HEK293 (cell line): ENCODE data around the gene MTMR2.
A peak's percentile ranks its signal among the peaks of the same experiment; 100 is the strongest.

ENCODE experiments used
- CTCF ChIA-PET: fragments of 350-600 bp; formaldehyde crosslinking; extraction: SDS; loops from one replicate; lab custom pipeline; 2021; ENCODE audit warnings: antibody characterized with exemption; lab: Yijun Ruan, JAX
- POLR2A ChIA-PET: fragments of 300-600 bp; formaldehyde crosslinking; extraction: SDS; loops from one replicate; lab custom pipeline; 2020; ENCODE audit warnings: antibody characterized with exemption, inconsistent platforms; lab: Yijun Ruan, JAX
- H3K27ac ChIP-seq: fragments of 200-500 bp; sonication (Bioruptor generic); 2 replicates; pipeline ENCODE4 v1.5.1; 2014; ENCODE audit warnings: low read depth, low read length, control low read depth, inconsistent platforms; ENCODE audit errors: extremely low read depth
- H3K36me3 ChIP-seq, 2 experiments: fragments of 200-500 bp in 1 of 2; sonication (Bioruptor generic) in 1 of 2; 1 replicate in 1 of 2; 2 replicates in 1 of 2; pipeline ENCODE4 v1.5.1; 2014 to 2017; ENCODE audit warnings: inconsistent platforms in 2 of 2, low read length in 2 of 2; ENCODE audit not compliant: control insufficient read depth in 2 of 2, insufficient read depth in 1 of 2
- H3K4me1 ChIP-seq: fragments of 200-500 bp; sonication (Bioruptor generic); 2 replicates; pipeline ENCODE4 v1.5.1; 2014; ENCODE audit warnings: mild to moderate bottlenecking, low read length, inconsistent platforms; ENCODE audit not compliant: control insufficient read depth, insufficient read depth
- H3K4me3 ChIP-seq: 2 replicates; pipeline ENCODE4 v1.5.1; 2011; ENCODE audit warnings: low read depth, mild to moderate bottlenecking, control low read depth, low read length, moderate library complexity
- H3K9me3 ChIP-seq: fragments of 200-500 bp; sonication (Bioruptor generic); 2 replicates; pipeline ENCODE4 v1.5.1; 2014; ENCODE audit warnings: low read depth, low read length, inconsistent platforms; ENCODE audit not compliant: control insufficient read depth, insufficient read depth
- FEZF1 ChIP-seq: fragments of 450-650 bp; formaldehyde crosslinking; IDR thresholded peaks from 2 replicates; pipeline ENCODE4 v1.5.1; 2016; ENCODE audit warnings: missing biosample characterization, missing genetic modification characterization
- GFI1B ChIP-seq: fragments of 450-650 bp; formaldehyde crosslinking; IDR thresholded peaks from 2 replicates; pipeline ENCODE4 v1.5.1; 2016; ENCODE audit warnings: missing biosample characterization, missing genetic modification characterization
- IKZF3 ChIP-seq: fragments of 450-650 bp; IDR thresholded peaks from 2 replicates; pipeline ENCODE4 v1.5.0; 2018; ENCODE audit warnings: missing biosample characterization, mild to moderate bottlenecking, missing genetic modification characterization, moderate library complexity
- KLF7 ChIP-seq: fragments of 450-650 bp; formaldehyde crosslinking; IDR thresholded peaks from 2 replicates; pipeline ENCODE4 v1.5.1; 2016; ENCODE audit warnings: missing biosample characterization, missing genetic modification characterization, borderline replicate concordance
- OSR2 ChIP-seq: fragments of 450-650 bp; formaldehyde crosslinking; IDR thresholded peaks from 2 replicates; pipeline ENCODE4 v1.5.1; 2016; ENCODE audit warnings: missing biosample characterization, missing genetic modification characterization
- SCRT2 ChIP-seq: fragments of 450-650 bp; formaldehyde crosslinking; IDR thresholded peaks from 2 replicates; pipeline ENCODE4 v1.5.1; 2016; ENCODE audit warnings: missing biosample characterization, missing genetic modification characterization
- YY1 ChIP-seq: fragments of 450-650 bp; formaldehyde crosslinking; IDR thresholded peaks from 2 replicates; pipeline ENCODE4 v1.5.1; 2018; ENCODE audit warnings: missing biosample characterization, missing genetic modification characterization
- ZBTB1 ChIP-seq: fragments of 450-650 bp; formaldehyde crosslinking; IDR thresholded peaks from 2 replicates; pipeline ENCODE4 v1.5.1; 2016; ENCODE audit warnings: missing biosample characterization, missing genetic modification characterization
- ZEB2 ChIP-seq: fragments of 450-650 bp; formaldehyde crosslinking; IDR thresholded peaks from 2 replicates; pipeline ENCODE4 v1.5.1; 2016; ENCODE audit warnings: missing biosample characterization, missing genetic modification characterization
- ZIC2 ChIP-seq: fragments of 450-650 bp; formaldehyde crosslinking; IDR thresholded peaks from 2 replicates; pipeline ENCODE4 v1.5.1; 2016; ENCODE audit warnings: missing biosample characterization, missing genetic modification characterization
- ZNF112 ChIP-seq: fragments of 450-650 bp; formaldehyde crosslinking; IDR thresholded peaks from 2 replicates; pipeline ENCODE4 v1.5.0; 2017; ENCODE audit warnings: missing biosample characterization, missing genetic modification characterization
- ZNF155 ChIP-seq: fragments of 450-650 bp; formaldehyde crosslinking; IDR thresholded peaks from 2 replicates; pipeline ENCODE4 v1.5.1; 2016; ENCODE audit warnings: missing biosample characterization, missing genetic modification characterization
- ZNF16 ChIP-seq: fragments of 450-650 bp; formaldehyde crosslinking; IDR thresholded peaks from 2 replicates; pipeline ENCODE4 v1.5.1; 2016; ENCODE audit warnings: low read depth, missing biosample characterization, missing genetic modification characterization
- ZNF280D ChIP-seq: fragments of 450-650 bp; formaldehyde crosslinking; IDR thresholded peaks from 2 replicates; pipeline ENCODE4 v1.5.1; 2016; ENCODE audit warnings: missing biosample characterization, missing genetic modification characterization
- ZNF335 ChIP-seq: fragments of 450-650 bp; formaldehyde crosslinking; conservative IDR thresholded peaks from 2 replicates; pipeline ENCODE4 v1.5.1; 2016; ENCODE audit warnings: missing biosample characterization, missing genetic modification characterization
- ZNF426 ChIP-seq: fragments of 450-650 bp; formaldehyde crosslinking; IDR thresholded peaks from 2 replicates; pipeline ENCODE4 v1.5.1; 2017; ENCODE audit warnings: missing biosample characterization, missing genetic modification characterization, mild to moderate bottlenecking, inconsistent platforms, moderate library complexity
- ZNF510 ChIP-seq: fragments of 450-650 bp; formaldehyde crosslinking; IDR thresholded peaks from 2 replicates; pipeline ENCODE4 v1.5.1; 2018; ENCODE audit warnings: mild to moderate bottlenecking, missing genetic modification characterization, missing biosample characterization; ENCODE audit not compliant: insufficient replicate concordance
- ZNF654 ChIP-seq: fragments of 450-650 bp; formaldehyde crosslinking; IDR thresholded peaks from 2 replicates; pipeline ENCODE4 v1.5.1; 2016; ENCODE audit warnings: low read depth, missing biosample characterization, missing genetic modification characterization
- ZNF701 ChIP-seq: fragments of 450-650 bp; formaldehyde crosslinking; IDR thresholded peaks from 2 replicates; pipeline ENCODE4 v1.5.1; 2016; ENCODE audit warnings: missing biosample characterization, missing genetic modification characterization
- ZSCAN23 ChIP-seq: fragments of 450-650 bp; formaldehyde crosslinking; IDR thresholded peaks from 2 replicates; pipeline ENCODE4 v1.5.1; 2016; ENCODE audit warnings: missing biosample characterization, missing genetic modification characterization
- TF ChIP-seq, protein P1 (sequence below): IDR thresholded peaks from 2 replicates; pipeline ENCODE4 v1.6.1; 2011; ENCODE audit warnings: mild to moderate bottlenecking, low read depth, low read length, borderline replicate concordance

Gene MTMR2

GRCh38 chr11:95835768-95836488, 88.0 kb downstream of the MTMR2 start (continued):
- TF ChIP-seq ZNF155 (tag by site-specific recombination) (no peak), ZNF335 (tag by site-specific recombination) (no peak), ZEB2 (no peak), IKZF3 (tag by site-specific recombination) (0 out of 2 replicates have a peak, but pooled peaks have one; percentile 40), KLF7 (tag by site-specific recombination) (no peak), ZSCAN23 (no peak), YY1 (tag by site-specific recombination) (no peak), ZIC2 (0 out of 2 replicates have a peak, but pooled peaks have one; percentile 7), GFI1B (no peak), SCRT2 (tag by site-specific recombination) (no peak), ZNF16 (no peak), ZNF701 (tag by site-specific recombination) (no peak), ZNF426 (tag by site-specific recombination) (no peak), OSR2 (tag by site-specific recombination) (0 out of 2 replicates have a peak, but pooled peaks have one; percentile 9), ZNF280D (tag by site-specific recombination) (no peak), ZNF510 (tag by site-specific recombination) (no peak), ZNF654 (peak; percentile 66), ZBTB1 (tag by site-specific recombination) (no peak)
- TF ChIP-seq, protein P1, sequence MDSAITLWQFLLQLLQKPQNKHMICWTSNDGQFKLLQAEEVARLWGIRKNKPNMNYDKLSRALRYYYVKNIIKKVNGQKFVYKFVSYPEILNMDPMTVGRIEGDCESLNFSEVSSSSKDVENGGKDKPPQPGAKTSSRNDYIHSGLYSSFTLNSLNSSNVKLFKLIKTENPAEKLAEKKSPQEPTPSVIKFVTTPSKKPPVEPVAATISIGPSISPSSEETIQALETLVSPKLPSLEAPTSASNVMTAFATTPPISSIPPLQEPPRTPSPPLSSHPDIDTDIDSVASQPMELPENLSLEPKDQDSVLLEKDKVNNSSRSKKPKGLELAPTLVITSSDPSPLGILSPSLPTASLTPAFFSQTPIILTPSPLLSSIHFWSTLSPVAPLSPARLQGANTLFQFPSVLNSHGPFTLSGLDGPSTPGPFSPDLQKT: no peak

DNA sequence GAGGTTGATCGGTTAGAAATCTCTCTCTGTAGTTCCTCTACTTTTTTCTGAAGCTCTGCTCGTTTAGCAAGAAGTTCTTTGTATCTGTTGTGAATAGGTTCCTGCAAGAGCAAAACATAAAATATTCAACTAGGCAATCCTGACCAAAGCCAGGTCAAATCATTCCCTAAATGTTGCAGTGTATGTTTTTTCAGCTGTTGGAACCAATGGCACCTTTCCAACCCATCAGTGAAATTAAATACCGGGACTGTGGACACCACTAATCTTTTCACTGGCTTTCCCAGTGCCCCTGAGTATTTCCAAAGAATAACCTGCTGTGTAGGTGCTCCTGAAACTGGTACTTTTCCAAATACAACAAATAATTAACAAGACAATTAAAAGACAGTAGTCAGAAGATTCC, 88.6 kb downstream of the MTMR2 start:
- Histone ChIP-seq H3K9me3 (no peaks in the 10 kb centered on the region), H3K4me3 (no peak overlapping the region), H3K4me1 (no peaks in the 10 kb centered on the region), H3K36me3 (peaks cover 0 to 85% of the 10 kb centered on the region in 2 experiments; a peak in 2 of 3 replicates), H3K27ac (no peak overlapping the region)
- POLR2A ChIA-PET: interaction anchor here (1.2 to 1.8 kb wide), 2 partner anchors 44 to 508 kb away, joined by 3 to 5 read pairs; partner anchors contain the start of gene MAML2
- TF ChIP-seq FEZF1: peak; percentile 8; the same call in 1 of the 2 replicates
- peak; percentile 43; the same call in 1 of the 2 replicates for TF ChIP-seq OSR2 (tag by site-specific recombination)
- TF ChIP-seq ZNF112 (tag by site-specific recombination): no peak
- TF ChIP-seq, all 188 proteins: peak for 2
- CTCF ChIA-PET: interaction anchor here (0.6 to 3.2 kb wide), 30 partner anchors 7 to 815 kb away, joined by 3 to 27 read pairs (median 4); partner anchors contain the start of gene MAML2
